SU-DHL-6 (cell line): ENCODE results near the gene YIPF3.
"Not testable (repeated sequence)": the region's sequence is repeated elsewhere in the genome, so short reads cannot be mapped to it uniquely, and the experiment has no call there.

Experiments used
- CTCF ChIP-seq: fragments of 200-600 bp; sonication (generic); IDR thresholded peaks from one replicate; pipeline ENCODE4 v1.5.1; 2017; ENCODE audit warnings: antibody characterized with exemption, mild to moderate bottlenecking, low read length, moderate library complexity; ENCODE audit not compliant: insufficient read depth, poor library complexity, severe bottlenecking
- EZH2phosphoT487 ChIP-seq: fragments of 200-600 bp; sonication (generic), shearing (Covaris generic); conservative IDR thresholded peaks from 2 replicates; pipeline ENCODE4 v1.6.1; 2018; ENCODE audit warnings: mild to moderate bottlenecking, antibody characterized with exemption, low read length, moderate library complexity, mixed read lengths

- TF ChIP-seq CTCF, EZH2phosphoT487: not testable (repeated sequence)
Measured at GRCh38 chr6:43498291-43498690, 18.4 kb downstream of the YIPF3 start.
